ENCODE measurements around the gene NRXN3. TPM values are rescaled to one million over a fixed set of nuclear protein-coding genes. Genes with fewer than 3 reads are reported as not detected.

Gene NRXN3
- total and polyA plus RNA-seq, 2 experiments from 2014 or later = 1.0 to 1.8 TPM

- no peak overlapping the region for H3K4me3 Mint-ChIP-seq
- TF ChIP-seq, protein P1, sequence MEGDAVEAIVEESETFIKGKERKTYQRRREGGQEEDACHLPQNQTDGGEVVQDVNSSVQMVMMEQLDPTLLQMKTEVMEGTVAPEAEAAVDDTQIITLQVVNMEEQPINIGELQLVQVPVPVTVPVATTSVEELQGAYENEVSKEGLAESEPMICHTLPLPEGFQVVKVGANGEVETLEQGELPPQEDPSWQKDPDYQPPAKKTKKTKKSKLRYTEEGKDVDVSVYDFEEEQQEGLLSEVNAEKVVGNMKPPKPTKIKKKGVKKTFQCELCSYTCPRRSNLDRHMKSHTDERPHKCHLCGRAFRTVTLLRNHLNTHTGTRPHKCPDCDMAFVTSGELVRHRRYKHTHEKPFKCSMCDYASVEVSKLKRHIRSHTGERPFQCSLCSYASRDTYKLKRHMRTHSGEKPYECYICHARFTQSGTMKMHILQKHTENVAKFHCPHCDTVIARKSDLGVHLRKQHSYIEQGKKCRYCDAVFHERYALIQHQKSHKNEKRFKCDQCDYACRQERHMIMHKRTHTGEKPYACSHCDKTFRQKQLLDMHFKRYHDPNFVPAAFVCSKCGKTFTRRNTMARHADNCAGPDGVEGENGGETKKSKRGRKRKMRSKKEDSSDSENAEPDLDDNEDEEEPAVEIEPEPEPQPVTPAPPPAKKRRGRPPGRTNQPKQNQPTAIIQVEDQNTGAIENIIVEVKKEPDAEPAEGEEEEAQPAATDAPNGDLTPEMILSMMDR (conservative IDR thresholded peaks at IDR 0.05; ENCODE audit: low read depth in 2 of 2) = no peak
- TF ChIP-seq EZH2phosphoT487 (IDR thresholded peaks at IDR 0.05; ENCODE audit: unreplicated experiment) (no peak), POLR2AphosphoS5 (IDR thresholded peaks at IDR 0.05; ENCODE audit: low read depth) (no peak), EZH2 (IDR thresholded peaks at IDR 0.05; ENCODE audit: low read depth, unreplicated experiment) (no peak), STAT1 (IDR thresholded peaks at IDR 0.05; ENCODE audit: unreplicated experiment) (no peak), ZNF331 (CRISPR knock-in tag; IDR thresholded peaks at IDR 0.05; ENCODE audit: low read depth) (no peak), ETS1 (IDR thresholded peaks at IDR 0.05) (no peak), NANOG (IDR thresholded peaks at IDR 0.05; ENCODE audit: borderline replicate concordance) (no peak), JUNB (IDR thresholded peaks at IDR 0.05; ENCODE audit: unreplicated experiment) (no peak), CREB1 (CRISPR knock-in tag; IDR thresholded peaks at IDR 0.05; ENCODE audit: low read depth) (no peak), ZNF114 (CRISPR knock-in tag; IDR thresholded peaks at IDR 0.05) (no peak), REST (IDR thresholded peaks at IDR 0.05; ENCODE audit: unreplicated experiment) (no peak)
- TF ChIP-seq, protein P2, sequence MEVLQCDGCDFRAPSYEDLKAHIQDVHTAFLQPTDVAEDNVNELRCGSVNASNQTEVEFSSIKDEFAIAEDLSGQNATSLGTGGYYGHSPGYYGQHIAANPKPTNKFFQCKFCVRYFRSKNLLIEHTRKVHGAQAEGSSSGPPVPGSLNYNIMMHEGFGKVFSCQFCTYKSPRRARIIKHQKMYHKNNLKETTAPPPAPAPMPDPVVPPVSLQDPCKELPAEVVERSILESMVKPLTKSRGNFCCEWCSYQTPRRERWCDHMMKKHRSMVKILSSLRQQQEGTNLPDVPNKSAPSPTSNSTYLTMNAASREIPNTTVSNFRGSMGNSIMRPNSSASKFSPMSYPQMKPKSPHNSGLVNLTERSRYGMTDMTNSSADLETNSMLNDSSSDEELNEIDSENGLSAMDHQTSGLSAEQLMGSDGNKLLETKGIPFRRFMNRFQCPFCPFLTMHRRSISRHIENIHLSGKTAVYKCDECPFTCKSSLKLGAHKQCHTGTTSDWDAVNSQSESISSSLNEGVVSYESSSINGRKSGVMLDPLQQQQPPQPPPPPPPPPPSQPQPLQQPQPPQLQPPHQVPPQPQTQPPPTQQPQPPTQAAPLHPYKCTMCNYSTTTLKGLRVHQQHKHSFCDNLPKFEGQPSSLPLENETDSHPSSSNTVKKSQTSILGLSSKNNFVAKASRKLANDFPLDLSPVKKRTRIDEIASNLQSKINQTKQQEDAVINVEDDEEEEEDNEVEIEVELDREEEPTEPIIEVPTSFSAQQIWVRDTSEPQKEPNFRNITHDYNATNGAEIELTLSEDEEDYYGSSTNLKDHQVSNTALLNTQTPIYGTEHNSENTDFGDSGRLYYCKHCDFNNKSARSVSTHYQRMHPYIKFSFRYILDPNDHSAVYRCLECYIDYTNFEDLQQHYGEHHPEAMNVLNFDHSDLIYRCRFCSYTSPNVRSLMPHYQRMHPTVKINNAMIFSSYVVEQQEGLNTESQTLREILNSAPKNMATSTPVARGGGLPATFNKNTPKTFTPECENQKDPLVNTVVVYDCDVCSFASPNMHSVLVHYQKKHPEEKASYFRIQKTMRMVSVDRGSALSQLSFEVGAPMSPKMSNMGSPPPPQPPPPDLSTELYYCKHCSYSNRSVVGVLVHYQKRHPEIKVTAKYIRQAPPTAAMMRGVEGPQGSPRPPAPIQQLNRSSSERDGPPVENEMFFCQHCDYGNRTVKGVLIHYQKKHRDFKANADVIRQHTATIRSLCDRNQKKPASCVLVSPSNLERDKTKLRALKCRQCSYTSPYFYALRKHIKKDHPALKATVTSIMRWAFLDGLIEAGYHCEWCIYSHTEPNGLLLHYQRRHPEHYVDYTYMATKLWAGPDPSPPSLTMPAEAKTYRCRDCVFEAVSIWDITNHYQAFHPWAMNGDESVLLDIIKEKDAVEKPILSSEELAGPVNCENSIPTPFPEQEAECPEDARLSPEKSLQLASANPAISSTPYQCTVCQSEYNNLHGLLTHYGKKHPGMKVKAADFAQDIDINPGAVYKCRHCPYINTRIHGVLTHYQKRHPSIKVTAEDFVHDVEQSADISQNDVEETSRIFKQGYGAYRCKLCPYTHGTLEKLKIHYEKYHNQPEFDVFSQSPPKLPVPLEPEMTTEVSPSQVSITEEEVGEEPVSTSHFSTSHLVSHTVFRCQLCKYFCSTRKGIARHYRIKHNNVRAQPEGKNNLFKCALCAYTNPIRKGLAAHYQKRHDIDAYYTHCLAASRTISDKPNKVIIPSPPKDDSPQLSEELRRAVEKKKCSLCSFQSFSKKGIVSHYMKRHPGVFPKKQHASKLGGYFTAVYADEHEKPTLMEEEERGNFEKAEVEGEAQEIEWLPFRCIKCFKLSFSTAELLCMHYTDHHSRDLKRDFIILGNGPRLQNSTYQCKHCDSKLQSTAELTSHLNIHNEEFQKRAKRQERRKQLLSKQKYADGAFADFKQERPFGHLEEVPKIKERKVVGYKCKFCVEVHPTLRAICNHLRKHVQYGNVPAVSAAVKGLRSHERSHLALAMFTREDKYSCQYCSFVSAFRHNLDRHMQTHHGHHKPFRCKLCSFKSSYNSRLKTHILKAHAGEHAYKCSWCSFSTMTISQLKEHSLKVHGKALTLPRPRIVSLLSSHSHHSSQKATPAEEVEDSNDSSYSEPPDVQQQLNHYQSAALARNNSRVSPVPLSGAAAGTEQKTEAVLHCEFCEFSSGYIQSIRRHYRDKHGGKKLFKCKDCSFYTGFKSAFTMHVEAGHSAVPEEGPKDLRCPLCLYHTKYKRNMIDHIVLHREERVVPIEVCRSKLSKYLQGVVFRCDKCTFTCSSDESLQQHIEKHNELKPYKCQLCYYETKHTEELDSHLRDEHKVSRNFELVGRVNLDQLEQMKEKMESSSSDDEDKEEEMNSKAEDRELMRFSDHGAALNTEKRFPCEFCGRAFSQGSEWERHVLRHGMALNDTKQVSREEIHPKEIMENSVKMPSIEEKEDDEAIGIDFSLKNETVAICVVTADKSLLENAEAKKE (CRISPR knock-in tag; IDR thresholded peaks at IDR 0.05) = no peak
- peaks cover 3% of the 10 kb centered on the region; the same call in 1 of the 2 replicates for H3K4me1 ChIP-seq (ENCODE audit: insufficient read depth)
- no peak overlapping the region for H3K27ac Mint-ChIP-seq
- H3K27ac ChIP-seq (ENCODE audit: low read depth) = no peak overlapping the region
- H3K4me3 ChIP-seq = no peak overlapping the region
- H3K36me3 Mint-ChIP-seq (ENCODE audit: low read depth) = no peaks in the 10 kb centered on the region
- no peaks in the 10 kb centered on the region for H3K36me3 ChIP-seq (ENCODE audit: insufficient read depth)
- no peaks in the 10 kb centered on the region for H4K20me1 ChIP-seq (replicated peaks; ENCODE audit: insufficient read depth)
- no peaks in the 10 kb centered on the region for H3K9me2 ChIP-seq (ENCODE audit: insufficient read depth)
- DNase-seq (ENCODE audit: low spot score) (no peak), ATAC-seq (no peak)
- no peak overlapping the region for H3K4me2 ChIP-seq
- H2AFZ ChIP-seq = no peak overlapping the region
- no peaks in the 10 kb centered on the region for H3F3A ChIP-seq (replicated peaks; ENCODE audit: low read depth)
- H3K4me1 Mint-ChIP-seq = peaks cover 38% of the 10 kb centered on the region
- no peaks in the 10 kb centered on the region for H3K27me3 ChIP-seq (ENCODE audit: insufficient read depth)
- H3K79me2 ChIP-seq (replicated peaks; ENCODE audit: insufficient read depth) = no peaks in the 10 kb centered on the region
- H3K9me3 Mint-ChIP-seq = no peaks in the 10 kb centered on the region; the same call in 2 of the 3 replicates
- H3K27me3 Mint-ChIP-seq (ENCODE audit: insufficient read depth, low read depth, poor library complexity) = no peaks in the 10 kb centered on the region
Observed at GRCh38 chr14:78637489-78637888, 467.3 kb downstream of the NRXN3 start.

Data from GM23338 (cell line).